ENCODE results near the gene COL25A1.
"Not testable (repeated sequence)": the region's sequence is repeated elsewhere in the genome, so short reads cannot be mapped to it uniquely, and the experiment has no call there.

Gene COL25A1

DNA sequence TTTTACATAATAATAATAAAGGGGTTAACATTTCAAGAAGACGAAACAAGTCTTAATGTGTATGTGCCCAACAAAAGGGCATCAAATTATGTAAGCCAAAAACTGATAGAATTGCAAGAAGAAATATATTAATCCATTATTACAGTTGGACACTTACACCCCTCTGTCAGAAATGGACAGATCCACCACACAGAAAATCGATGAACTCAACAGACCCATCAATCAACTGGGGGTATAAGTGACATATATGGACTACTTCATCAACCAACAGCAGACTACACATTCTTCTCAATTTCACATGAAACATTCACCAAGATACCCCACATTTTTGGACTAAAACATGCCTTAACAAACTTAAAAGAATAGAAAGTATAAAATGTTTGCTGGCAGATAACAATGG lies 183.8 kb downstream of the COL25A1 start:
- no peak for DNase-seq

DNA sequence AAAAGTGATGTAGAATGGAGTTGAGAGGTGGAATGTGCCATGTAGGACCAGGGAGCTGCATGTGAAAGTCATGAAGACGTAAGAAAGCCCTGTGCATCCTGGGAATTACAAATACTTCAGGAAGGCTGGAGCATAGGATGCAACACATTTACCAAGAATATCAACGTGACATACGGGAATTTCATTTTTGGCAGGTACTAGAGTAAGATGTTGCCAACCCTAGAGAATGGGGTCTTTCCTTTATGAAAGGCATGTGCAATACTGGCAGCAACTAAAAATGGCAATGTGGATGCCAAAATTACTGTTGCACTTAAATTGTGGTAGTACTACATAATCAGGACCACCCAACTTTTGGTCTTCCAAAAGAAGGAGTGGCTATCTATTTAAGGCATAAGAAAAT lies 188.0 kb downstream of the COL25A1 start:
- DNase-seq = no peak

- no peak for DNase-seq
Observed at GRCh38 chr4:109113521-109113920, 188.9 kb downstream of the COL25A1 start.

DNA sequence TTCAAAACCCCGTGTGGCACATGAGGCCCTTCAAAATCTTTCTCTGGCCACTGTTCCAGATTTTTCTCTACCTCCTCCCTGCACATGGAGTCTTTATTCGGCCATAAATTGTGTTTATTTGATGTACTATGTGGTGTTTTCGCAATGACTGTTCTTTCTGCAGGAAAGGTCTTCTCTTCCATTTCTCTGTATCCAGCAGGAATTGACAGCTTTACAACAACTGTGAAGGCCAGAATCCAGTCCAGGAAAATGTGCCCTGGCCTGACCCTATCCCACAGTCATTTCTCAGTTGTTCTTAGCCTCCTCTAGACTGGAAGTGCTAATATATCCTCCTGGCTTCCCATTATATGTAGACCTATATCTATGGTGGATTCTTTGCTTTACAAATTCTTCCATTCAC lies 191.4 kb downstream of the COL25A1 start:
- DNase-seq = no peak

DNA sequence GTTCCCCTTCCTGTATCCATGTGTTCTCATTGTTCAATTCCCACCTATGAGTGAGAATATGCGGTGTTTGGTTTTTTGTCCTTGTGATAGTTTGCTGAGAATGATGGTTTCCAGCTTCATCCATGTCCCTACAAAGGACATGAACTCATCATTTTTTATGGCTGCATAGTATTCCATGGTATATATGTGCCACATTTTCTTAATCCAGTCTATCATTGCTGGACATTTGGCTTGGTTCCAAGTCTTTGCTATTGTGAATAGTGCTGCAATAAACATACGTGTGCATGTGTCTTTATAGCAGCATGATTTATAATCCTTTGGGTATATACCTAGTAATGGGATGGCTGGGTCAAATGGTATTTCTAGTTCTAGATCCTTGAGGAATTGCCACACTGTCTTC lies 194.2 kb downstream of the COL25A1 start:
- DNase-seq = not testable (repeated sequence)

DNA sequence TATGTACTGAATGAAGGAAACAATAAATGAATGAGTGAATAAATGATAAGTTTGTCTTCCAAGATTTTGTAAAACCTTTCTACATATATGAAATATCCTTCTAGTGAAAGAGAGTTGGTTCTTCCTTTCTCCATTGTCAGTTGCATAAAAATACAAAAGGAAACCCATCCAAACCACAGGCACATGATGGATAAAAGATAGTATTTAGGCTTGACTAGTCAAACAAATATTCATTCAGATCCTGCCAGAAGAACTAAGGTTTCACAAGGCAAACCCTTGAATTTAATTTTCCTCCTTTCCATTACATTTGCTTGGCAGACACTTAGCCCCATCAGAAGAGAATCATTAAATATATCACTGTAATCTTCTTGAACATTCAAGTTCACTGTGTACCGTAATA lies 208.4 kb downstream of the COL25A1 start:
- no peak for DNase-seq

DNA sequence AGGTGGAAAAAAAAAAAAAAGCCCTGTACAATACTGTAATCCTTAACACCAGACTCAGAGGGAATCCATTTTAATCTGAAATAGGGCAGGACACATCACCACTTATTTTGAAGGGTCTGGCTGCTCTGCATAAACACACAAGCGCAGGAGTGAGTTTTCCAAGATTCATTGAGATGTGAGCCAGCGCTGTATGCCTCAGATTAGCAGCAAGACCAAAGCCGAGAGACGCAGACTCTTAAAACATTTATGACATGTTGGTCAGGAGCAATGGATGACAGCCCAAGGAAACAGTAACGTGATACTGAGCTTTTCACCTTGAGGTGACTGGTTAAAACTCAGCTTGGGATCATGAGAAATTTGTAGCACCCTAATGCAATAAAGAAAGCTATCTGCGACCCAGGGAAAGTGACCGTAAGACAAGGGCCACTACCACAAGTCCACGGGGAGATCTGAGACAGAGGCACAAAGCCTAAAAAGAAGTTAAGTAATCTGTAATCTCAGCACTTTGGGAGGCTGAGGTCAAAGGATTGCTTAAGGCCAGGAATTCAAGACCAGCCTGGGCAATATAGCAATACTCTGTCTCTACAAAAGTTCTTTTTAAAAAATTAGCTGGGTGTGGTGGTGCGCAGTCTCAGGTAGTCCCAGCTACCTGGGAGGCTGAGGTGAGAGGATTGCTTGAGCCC lies 210.6 kb downstream of the COL25A1 start:
- no peak for DNase-seq

DNA sequence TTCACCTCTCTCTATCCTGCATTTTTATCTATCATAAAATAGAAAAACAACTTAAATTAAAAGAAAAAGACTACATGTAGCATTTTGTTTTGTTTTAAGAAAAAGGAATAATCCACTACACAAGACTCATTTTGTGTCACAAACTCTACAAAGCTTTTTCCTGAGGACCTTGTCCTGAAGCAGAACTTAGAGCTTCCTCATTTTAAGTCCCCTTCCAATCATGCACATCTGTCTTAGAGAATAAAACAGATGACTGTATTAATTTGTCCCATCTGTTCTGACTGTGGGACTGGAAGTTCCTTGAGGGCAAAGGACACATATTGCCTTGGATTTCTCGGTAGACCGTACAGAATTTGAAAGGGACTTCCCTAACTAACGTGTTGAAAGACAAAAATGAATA lies 218.5 kb downstream of the COL25A1 start:
- DNase-seq = no peak

GRCh38 chr4:109079731-109080130 lies 222.7 kb downstream of the COL25A1 start:
- no peak for DNase-seq

- DNase-seq = no peak
Observed at GRCh38 chr4:109079201-109079600, 223.3 kb downstream of the COL25A1 start.

- DNase-seq = no peak
Observed at GRCh38 chr4:109078724-109079123, 223.7 kb downstream of the COL25A1 start.

GRCh38 chr4:109077505-109077904 lies 225.0 kb downstream of the COL25A1 start:
- no peak for DNase-seq

DNA sequence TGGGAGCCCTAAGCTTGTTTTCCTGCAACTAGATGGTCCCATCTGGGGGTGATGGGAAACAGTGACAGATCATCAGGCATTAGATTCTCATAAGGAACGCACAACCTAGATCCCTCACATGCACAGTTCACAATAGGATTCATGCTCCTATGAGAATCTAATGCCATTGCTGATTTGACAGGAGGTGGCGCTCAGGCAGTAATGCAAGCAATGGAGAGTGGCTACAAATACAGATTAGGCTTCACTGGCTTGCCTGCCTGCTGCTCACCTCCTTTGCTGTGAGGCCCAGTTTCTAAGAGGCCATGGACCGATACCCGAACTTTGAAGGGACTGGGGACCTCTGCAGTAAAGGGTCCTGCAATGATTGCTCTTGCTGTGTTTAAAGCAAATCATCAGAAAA lies 225.7 kb downstream of the COL25A1 start:
- not testable (repeated sequence) for DNase-seq

- DNase-seq = no peak
Observed at GRCh38 chr4:109075621-109076020, 226.8 kb downstream of the COL25A1 start.

GRCh38 chr4:109072595-109072994 lies 229.9 kb downstream of the COL25A1 start:
- DNase-seq = no peak

DNA sequence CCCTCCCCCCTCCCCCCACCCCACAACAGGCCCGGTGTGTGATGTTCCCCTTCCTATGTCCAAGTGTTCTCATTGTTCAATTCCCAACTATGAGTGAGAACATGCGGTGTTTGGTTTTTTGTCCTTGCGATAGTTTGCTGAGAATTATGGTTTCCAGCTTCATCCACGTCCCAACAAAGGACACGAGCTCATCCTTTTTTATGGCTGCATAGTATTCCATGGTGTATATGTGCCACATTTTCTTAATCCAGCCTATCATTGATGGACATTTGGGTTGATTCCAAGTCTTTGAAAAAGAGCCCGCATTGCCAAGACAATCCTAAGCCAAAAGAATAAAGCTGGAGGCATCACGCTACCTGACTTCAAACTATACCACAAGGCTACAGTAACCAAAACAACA lies 231.8 kb downstream of the COL25A1 start:
- DNase-seq = not testable (repeated sequence)

DNA sequence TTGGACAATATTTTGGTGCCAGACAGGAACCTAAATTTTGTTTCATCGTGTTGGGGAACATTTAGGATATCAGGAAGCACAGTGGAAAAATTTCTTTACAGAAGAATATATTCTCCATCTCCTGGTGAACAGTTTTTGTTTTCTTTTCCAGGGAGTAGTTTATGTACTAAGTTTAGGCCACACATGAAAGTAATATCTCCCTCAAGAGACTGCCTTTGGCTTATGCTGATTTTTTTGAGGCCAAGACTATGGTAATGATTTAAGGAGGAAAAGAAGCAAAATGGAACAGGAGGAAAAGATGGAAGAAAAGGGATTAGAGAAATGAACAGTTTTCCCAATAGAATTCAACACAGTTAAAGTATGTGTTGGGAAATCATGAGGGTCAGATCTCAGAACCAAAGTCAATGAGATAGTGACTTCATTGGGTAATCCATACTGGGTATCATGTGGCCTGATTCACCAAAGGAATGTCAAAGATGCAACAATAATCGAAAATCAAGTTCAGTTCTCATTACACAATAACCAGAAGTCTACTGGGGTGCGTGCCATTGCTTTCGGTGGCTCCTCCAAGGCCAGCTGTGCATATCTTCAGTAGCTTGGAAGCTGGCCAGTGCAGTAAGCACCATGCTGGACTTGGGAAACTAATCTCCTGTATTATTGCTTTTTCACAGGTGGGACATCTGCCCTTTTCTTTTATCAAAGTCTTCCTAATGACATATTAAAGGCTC lies 234.8 kb downstream of the COL25A1 start:
- DNase-seq = no peak

DNA sequence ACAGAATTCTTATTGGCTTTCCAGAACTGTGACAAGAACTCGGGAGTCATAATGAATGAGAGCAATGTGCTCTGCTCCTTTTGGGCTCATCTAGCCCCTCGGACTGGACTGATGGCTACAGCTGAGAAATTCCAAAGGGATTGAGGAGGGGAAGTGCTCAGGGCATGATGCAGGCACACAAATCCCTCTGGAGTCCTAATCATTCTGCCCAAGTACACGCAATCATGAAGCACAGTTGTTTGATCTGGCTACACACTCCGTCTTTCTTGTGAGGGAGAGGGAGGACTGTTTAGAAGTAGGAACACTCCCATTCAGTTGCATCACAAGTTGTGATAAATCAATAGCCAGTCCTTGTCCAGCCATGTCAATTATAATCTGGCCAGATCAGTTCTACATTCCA lies 237.5 kb downstream of the COL25A1 start:
- no peak for DNase-seq

DNA sequence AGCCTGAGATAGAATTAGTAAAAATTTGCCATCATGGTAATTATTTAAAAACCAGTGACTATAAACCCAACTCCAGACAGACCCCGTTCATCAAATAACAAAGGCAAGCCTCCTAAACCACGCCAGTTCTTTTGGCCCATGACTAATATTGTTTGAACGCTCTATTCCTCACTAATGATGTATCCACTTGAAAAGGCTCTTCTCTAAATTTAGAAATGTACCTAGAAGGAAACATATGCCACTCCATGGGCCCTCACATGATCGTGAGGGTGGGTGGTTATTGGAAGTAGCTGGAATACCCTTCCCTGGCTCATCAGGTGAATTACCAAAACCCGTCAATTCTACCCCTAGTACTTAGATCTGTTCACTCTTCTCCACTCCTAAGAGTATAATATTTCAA lies 249.2 kb downstream of the COL25A1 start:
- DNase-seq = no peak

- DNase-seq = no peak
Observed at GRCh38 chr4:109052821-109053220, 249.6 kb downstream of the COL25A1 start.

DNA sequence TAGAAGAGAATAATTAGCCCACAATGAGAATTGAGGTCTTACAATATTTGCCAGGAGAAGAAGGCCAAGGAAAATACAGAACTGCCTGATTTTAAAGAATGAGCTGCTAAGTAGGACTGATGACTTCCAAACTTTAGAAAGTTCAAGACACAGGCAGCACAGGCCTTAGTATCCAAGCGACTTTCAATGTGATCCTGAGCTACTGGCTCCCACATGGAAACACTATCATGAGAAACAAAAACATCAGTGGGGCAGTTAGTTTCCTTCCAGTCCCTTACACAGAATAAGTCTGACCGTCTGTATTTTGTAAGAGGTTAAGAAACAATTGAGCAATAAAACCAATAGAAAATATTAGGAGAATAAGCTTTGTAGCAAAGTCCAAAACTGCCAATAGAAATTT lies 251.4 kb downstream of the COL25A1 start:
- no peak for DNase-seq

DNA sequence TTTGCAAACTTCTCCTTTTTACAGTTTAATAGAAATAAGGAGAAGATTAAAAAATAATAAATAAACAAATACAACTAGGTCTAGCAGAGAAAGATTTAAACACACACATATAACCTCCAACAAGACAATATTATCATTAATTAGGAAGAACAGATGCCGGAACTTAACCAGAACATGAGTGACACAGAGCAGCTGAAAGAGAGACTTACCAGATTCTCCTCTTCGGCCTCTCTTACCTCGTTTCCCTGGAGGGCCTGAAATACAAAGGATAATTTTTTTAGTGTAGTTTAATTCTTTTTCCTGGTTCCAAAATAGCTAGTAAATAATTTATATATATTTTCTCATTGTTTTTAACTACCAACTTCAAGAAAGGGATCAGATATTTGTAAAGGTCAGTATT lies 252.5 kb downstream of the COL25A1 start:
- DNase-seq = no peak

DNA sequence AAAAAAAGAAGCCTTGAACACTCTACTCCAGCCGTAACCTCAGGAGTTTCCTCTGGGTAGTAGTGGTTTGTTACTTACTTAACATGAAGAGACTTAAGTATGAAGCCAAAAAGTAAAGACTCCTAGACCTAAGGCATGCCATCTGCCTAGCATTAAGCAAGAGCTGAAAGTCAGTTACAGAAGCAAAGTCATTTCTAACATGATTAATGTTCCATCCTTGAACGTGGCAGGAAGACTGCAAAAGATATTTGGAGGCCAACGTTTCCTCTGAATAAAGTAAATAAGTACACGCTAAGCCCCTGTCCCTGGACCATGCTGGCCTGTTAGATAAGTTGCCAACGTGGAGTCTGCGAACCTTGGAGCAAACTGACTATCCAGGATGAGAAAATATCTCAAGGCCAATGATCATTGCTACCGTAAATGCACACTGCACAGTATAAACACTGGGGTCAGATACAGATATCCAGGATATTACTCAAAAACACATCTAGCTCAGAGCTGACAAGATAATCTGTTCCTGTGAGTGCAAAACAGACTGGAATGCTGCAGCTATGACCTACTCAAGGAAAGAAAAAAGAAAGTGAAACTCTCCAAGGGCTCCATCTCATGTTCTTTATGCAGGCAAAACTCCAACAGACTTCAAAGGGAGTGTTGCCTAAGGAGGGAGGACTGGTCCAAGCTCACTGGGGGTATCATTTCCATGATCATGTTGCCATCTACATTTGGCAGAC lies 255.8 kb downstream of the COL25A1 start:
- DNase-seq = no peak

GRCh38 chr4:109044431-109044830 lies 258.0 kb downstream of the COL25A1 start:
- DNase-seq = no peak

Data from stimulated activated CD4-positive, alpha-beta T cell treated with anti-CD3 and anti-CD28 coated beads, Interleukin-4, amount 100 ng/mL, for 1 hour (primary cell).